HG03354 (cell line): ENCODE measurements around the gene MITF.
"Not testable (repeated sequence)": the region's sequence is repeated elsewhere in the genome, so short reads cannot be mapped to it uniquely, and the experiment has no call there.

Source experiments
- ATAC-seq: cut with Tn5 transposase; IDR thresholded peaks from one replicate; pipeline ENCODE4 v1.9.1; 2021; ENCODE audit warnings: mild to moderate bottlenecking; ENCODE audit not compliant: unreplicated experiment, poor library complexity, severe bottlenecking

The MITF gene

GRCh38 chr3:69892706-69893105 is 153.4 kb downstream of the MITF start:
- no peak for ATAC-seq

GRCh38 chr3:69893274-69893673 is 154.0 kb downstream of the MITF start:
- ATAC-seq, result no peak

GRCh38 chr3:69896095-69896494 is 156.8 kb downstream of the MITF start:
- no peak for ATAC-seq

- ATAC-seq, result no peak
These were observed 161.1 kb downstream of the MITF start for GRCh38 chr3:69900331-69900730.

GRCh38 chr3:69901802-69902201 is 162.5 kb downstream of the MITF start:
- ATAC-seq, result no peak

- ATAC-seq, result no peak
These were observed 163.1 kb downstream of the MITF start for GRCh38 chr3:69902386-69902785.

- peak; percentile 83 for ATAC-seq
These were observed 167.2 kb downstream of the MITF start for GRCh38 chr3:69906351-69906966.

GRCh38 chr3:69907554-69907953 is 168.3 kb downstream of the MITF start:
- ATAC-seq, result no peak

GRCh38 chr3:69909859-69910258 is 170.6 kb downstream of the MITF start:
- ATAC-seq, result not testable (repeated sequence)

- no peak for ATAC-seq
These were observed 174.2 kb downstream of the MITF start for GRCh38 chr3:69913422-69913821.

- no peak for ATAC-seq
These were observed 175.1 kb downstream of the MITF start for GRCh38 chr3:69914395-69914794.

GRCh38 chr3:69915726-69916125 is 176.5 kb downstream of the MITF start:
- no peak for ATAC-seq

GRCh38 chr3:69920009-69920408 is 180.7 kb downstream of the MITF start:
- not testable (repeated sequence) for ATAC-seq

GRCh38 chr3:69921651-69922050 is 182.4 kb downstream of the MITF start:
- no peak for ATAC-seq

GRCh38 chr3:69922521-69923000 is 183.3 kb downstream of the MITF start:
- ATAC-seq, result no peak

- ATAC-seq, result no peak
These were observed 186.2 kb downstream of the MITF start for GRCh38 chr3:69925506-69925905.

- ATAC-seq, result no peak
These were observed 187.1 kb downstream of the MITF start for GRCh38 chr3:69926385-69926784.

GRCh38 chr3:69927571-69927970 is 188.3 kb downstream of the MITF start:
- no peak for ATAC-seq

- no peak for ATAC-seq
These were observed 189.8 kb downstream of the MITF start for GRCh38 chr3:69929019-69929418.

GRCh38 chr3:69930564-69930963 is 191.3 kb downstream of the MITF start:
- no peak for ATAC-seq

GRCh38 chr3:69932087-69932486 is 192.8 kb downstream of the MITF start:
- no peak for ATAC-seq

- ATAC-seq, result no peak
These were observed 193.2 kb downstream of the MITF start for GRCh38 chr3:69932501-69932900.
